GM06990 (cell line): ENCODE results near the gene CFAP92.

Experiments used
- DNase-seq: peaks from one replicate; pipeline ENCODE4 v3.0.0-alpha.2; 2011; ENCODE audit not compliant: insufficient read length; ENCODE audit errors: extremely low read depth
- H3K27me3 ChIP-seq: replicated peaks from 2 replicates; pipeline ENCODE4 v1.6.0; 2011; ENCODE audit warnings: low read length; ENCODE audit not compliant: control insufficient read depth, insufficient read depth
- H3K36me3 ChIP-seq: 2 replicates; pipeline ENCODE4 v1.5.1; 2011; ENCODE audit warnings: low read length; ENCODE audit not compliant: control insufficient read depth, insufficient read depth
- H3K4me3 ChIP-seq: replicated peaks from 2 replicates; pipeline ENCODE4 v1.5.1; 2011; ENCODE audit warnings: low read depth, mild to moderate bottlenecking, control low read depth, low read length
- TF ChIP-seq, protein P1 (sequence below): IDR thresholded peaks from 2 replicates; pipeline ENCODE4 v1.5.1; 2011; ENCODE audit warnings: low read length, control low read depth, mild to moderate bottlenecking, inconsistent platforms; ENCODE audit not compliant: insufficient read depth, poor library complexity, severe bottlenecking

The CFAP92 gene

DNA sequence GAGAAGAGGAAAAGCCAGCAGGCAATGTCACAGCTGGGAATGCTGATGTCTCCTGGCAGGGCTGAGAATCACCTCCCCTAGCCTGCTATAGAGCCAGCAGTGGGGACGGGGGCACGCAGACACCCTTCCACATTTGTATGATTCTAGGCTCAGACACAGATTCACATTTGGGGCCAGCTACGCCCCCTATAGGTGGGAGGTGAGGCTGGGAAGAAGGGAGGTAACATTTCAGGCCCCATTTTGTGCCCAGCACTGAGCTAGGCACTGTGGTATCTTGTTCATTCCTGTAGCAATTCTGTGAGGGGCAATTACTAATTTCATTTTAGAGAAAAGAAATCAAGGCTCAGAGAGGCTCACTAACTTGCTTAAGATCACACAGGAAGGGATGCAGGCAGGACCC, 130.3 kb downstream of the CFAP92 start:
- TF ChIP-seq, protein P1, sequence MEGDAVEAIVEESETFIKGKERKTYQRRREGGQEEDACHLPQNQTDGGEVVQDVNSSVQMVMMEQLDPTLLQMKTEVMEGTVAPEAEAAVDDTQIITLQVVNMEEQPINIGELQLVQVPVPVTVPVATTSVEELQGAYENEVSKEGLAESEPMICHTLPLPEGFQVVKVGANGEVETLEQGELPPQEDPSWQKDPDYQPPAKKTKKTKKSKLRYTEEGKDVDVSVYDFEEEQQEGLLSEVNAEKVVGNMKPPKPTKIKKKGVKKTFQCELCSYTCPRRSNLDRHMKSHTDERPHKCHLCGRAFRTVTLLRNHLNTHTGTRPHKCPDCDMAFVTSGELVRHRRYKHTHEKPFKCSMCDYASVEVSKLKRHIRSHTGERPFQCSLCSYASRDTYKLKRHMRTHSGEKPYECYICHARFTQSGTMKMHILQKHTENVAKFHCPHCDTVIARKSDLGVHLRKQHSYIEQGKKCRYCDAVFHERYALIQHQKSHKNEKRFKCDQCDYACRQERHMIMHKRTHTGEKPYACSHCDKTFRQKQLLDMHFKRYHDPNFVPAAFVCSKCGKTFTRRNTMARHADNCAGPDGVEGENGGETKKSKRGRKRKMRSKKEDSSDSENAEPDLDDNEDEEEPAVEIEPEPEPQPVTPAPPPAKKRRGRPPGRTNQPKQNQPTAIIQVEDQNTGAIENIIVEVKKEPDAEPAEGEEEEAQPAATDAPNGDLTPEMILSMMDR, result peak; percentile 42
- Histone ChIP-seq H3K36me3 (peaks cover 2% of the 10 kb centered on the region), H3K27me3 (no peaks in the 10 kb centered on the region), H3K4me3 (no peak overlapping the region)
- no peak for DNase-seq

DNA sequence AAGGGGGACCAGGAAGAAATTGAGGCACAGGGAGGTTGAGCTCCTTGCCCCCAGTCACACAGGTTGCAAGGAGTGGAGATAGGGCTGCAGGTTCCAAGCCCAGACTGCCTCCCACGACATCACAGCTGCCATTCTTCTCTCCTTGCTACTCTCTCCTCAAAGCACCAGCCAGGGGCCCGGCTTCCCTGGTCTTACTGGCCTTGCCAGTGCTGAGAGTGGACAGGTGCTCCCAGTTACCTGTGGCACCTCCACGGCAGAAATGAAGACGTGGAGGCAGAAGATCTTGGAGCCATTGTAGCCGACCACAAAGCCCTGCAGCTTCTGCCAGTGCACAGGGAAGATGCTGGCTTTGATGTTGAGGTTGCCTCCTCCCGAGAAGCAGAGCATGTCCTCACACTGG, 132.4 kb downstream of the CFAP92 start:
- Histone ChIP-seq H3K4me3 (no peak overlapping the region), H3K27me3 (no peaks in the 10 kb centered on the region), H3K36me3 (peaks cover 2% of the 10 kb centered on the region)
- TF ChIP-seq, protein P1, result no peak
- DNase-seq, result no peak
